GM19397 (cell line): Measurements from ENCODE around the gene ATXN7L3.
"Not testable (repeated sequence)": the region's sequence is repeated elsewhere in the genome, so short reads cannot be mapped to it uniquely, and the experiment has no call there.

Source experiments
- ATAC-seq: cut with Tn5 transposase; IDR thresholded peaks from one replicate; pipeline ENCODE4 v1.9.1; 2021; ENCODE audit warnings: mild to moderate bottlenecking, moderate library complexity; ENCODE audit not compliant: unreplicated experiment

The ATXN7L3 gene

GRCh38 chr17:44176671-44177501 lies 22.8 kb downstream of the ATXN7L3 start:
- ATAC-seq = no peak

- no peak for ATAC-seq
These were observed 23.4 kb downstream of the ATXN7L3 start for GRCh38 chr17:44176257-44176656.

GRCh38 chr17:44174427-44174826 lies 25.3 kb downstream of the ATXN7L3 start:
- no peak for ATAC-seq

- no peak for ATAC-seq
These were observed 27.7 kb downstream of the ATXN7L3 start for GRCh38 chr17:44171931-44172455.

GRCh38 chr17:44170499-44171201 lies 29.0 kb downstream of the ATXN7L3 start, which contains the start of gene ASB16:
ASB16 (plus strand) TSS chr17:44170704; CDS start chr17:44170790, 86 bp downstream.
- no peak for ATAC-seq

GRCh38 chr17:44170135-44170498 lies 29.6 kb downstream of the ATXN7L3 start:
- ATAC-seq = no peak

GRCh38 chr17:44167181-44167861 lies 32.4 kb downstream of the ATXN7L3 start:
- no peak for ATAC-seq

GRCh38 chr17:44164476-44164875 lies 35.2 kb downstream of the ATXN7L3 start:
- ATAC-seq = no peak

GRCh38 chr17:44159519-44160210 lies 40.0 kb downstream of the ATXN7L3 start:
- no peak for ATAC-seq

- ATAC-seq = no peak
These were observed 44.2 kb downstream of the ATXN7L3 start for GRCh38 chr17:44155488-44155887.

- ATAC-seq = no peak
These were observed 46.8 kb downstream of the ATXN7L3 start for GRCh38 chr17:44152875-44153274.

GRCh38 chr17:44149750-44150329 lies 49.8 kb downstream of the ATXN7L3 start:
- no peak for ATAC-seq

- not testable (repeated sequence) for ATAC-seq
These were observed 50.6 kb downstream of the ATXN7L3 start for GRCh38 chr17:44149066-44149465.

GRCh38 chr17:44147812-44148211 lies 51.9 kb downstream of the ATXN7L3 start:
- ATAC-seq = no peak

GRCh38 chr17:44146375-44147346 lies 53.0 kb downstream of the ATXN7L3 start:
- no peak for ATAC-seq

GRCh38 chr17:44144966-44145739 lies 54.5 kb downstream of the ATXN7L3 start:
- no peak for ATAC-seq

GRCh38 chr17:44143921-44144320 lies 55.8 kb downstream of the ATXN7L3 start:
- ATAC-seq = not testable (repeated sequence)
